HCT116 (cell line): ENCODE data around the gene COA7.

Experiments used
- ELF1 ChIP-seq: IDR thresholded peaks from 2 replicates; pipeline ENCODE4 v1.6.1; 2012; ENCODE audit warnings: low read depth, borderline replicate concordance
- EZH2 ChIP-seq: fragments of 200-600 bp; sonication (generic); IDR thresholded peaks from 2 replicates; pipeline ENCODE4 v1.6.1; 2017; ENCODE audit warnings: antibody characterized with exemption, mixed run types
- EZH2phosphoT487 ChIP-seq: fragments of 200-600 bp; IDR thresholded peaks from 2 replicates; pipeline ENCODE4 v1.6.1; 2018; ENCODE audit warnings: antibody characterized with exemption, borderline replicate concordance
- JUND ChIP-seq: IDR thresholded peaks from 2 replicates; pipeline ENCODE4 v1.6.1; 2012
- MAX ChIP-seq: IDR thresholded peaks from 2 replicates; pipeline ENCODE4 v1.6.1; 2012
- POLR2A ChIP-seq: IDR thresholded peaks from 2 replicates; pipeline ENCODE4 v1.7.0; 2011; ENCODE audit warnings: borderline replicate concordance; ENCODE audit not compliant: insufficient read depth, insufficient read length; ENCODE audit errors: extremely low read depth
- POLR2AphosphoS5 ChIP-seq: IDR thresholded peaks from 2 replicates; pipeline ENCODE4 v1.6.1; 2011; ENCODE audit warnings: mild to moderate bottlenecking, low read depth, low read length, moderate library complexity
- REST ChIP-seq: IDR thresholded peaks from 2 replicates; pipeline ENCODE4 v1.6.1; 2012; ENCODE audit warnings: low read depth
- SIN3A ChIP-seq: IDR thresholded peaks from 2 replicates; pipeline ENCODE4 v1.6.1; 2012; ENCODE audit warnings: low read depth
- SP1 ChIP-seq: IDR thresholded peaks from 2 replicates; pipeline ENCODE4 v1.6.1; 2012; ENCODE audit warnings: low read depth
- ZFX ChIP-seq: fragments of 450-650 bp; IDR thresholded peaks from 2 replicates; pipeline ENCODE4 v1.6.1; 2017
- ZNF274 ChIP-seq: fragments of 200-500 bp; sonication (Bioruptor generic); IDR thresholded peaks from 2 replicates; pipeline ENCODE4 v1.6.1; 2014; ENCODE audit warnings: mild to moderate bottlenecking, low read depth, low read length, inconsistent platforms
- TF ChIP-seq, protein P1 (sequence below), 3 experiments: fragments of 200-600 bp in 1 of 3; sonication (generic) in 1 of 3; IDR thresholded peaks in 2 of 3; conservative IDR thresholded peaks in 1 of 3; 2 replicates each; pipeline ENCODE4 v1.5.1; 2012 to 2017; ENCODE audit warnings: low read depth in 2 of 3, low read length in 2 of 3, antibody characterized with exemption in 1 of 3, borderline replicate concordance in 1 of 3, control low read depth in 1 of 3, mild to moderate bottlenecking in 1 of 3, mixed read lengths in 1 of 3, mixed run types in 1 of 3, moderate library complexity in 1 of 3; ENCODE audit not compliant: insufficient read depth in 1 of 3
- TF ChIP-seq, protein P2 (sequence below): IDR thresholded peaks from 2 replicates; pipeline ENCODE4 v1.6.1; 2011; ENCODE audit warnings: mild to moderate bottlenecking, low read length, moderate library complexity; ENCODE audit not compliant: insufficient replicate concordance; ENCODE audit errors: extremely low read depth

- TF ChIP-seq, protein P1, sequence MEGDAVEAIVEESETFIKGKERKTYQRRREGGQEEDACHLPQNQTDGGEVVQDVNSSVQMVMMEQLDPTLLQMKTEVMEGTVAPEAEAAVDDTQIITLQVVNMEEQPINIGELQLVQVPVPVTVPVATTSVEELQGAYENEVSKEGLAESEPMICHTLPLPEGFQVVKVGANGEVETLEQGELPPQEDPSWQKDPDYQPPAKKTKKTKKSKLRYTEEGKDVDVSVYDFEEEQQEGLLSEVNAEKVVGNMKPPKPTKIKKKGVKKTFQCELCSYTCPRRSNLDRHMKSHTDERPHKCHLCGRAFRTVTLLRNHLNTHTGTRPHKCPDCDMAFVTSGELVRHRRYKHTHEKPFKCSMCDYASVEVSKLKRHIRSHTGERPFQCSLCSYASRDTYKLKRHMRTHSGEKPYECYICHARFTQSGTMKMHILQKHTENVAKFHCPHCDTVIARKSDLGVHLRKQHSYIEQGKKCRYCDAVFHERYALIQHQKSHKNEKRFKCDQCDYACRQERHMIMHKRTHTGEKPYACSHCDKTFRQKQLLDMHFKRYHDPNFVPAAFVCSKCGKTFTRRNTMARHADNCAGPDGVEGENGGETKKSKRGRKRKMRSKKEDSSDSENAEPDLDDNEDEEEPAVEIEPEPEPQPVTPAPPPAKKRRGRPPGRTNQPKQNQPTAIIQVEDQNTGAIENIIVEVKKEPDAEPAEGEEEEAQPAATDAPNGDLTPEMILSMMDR (IDR thresholded peaks at IDR 0.05 in 2 of 3, conservative IDR thresholded peaks at IDR 0.05 in 1 of 3; ENCODE audit: borderline replicate concordance in 1 of 3, insufficient read depth in 1 of 3, low read depth in 2 of 3, low read length in 2 of 3): no peak
- no peak for TF ChIP-seq SIN3A
- TF ChIP-seq POLR2AphosphoS5: no peak
- TF ChIP-seq POLR2A: no peak
- no peak for TF ChIP-seq ZFX
- TF ChIP-seq EZH2: no peak
- TF ChIP-seq EZH2phosphoT487: no peak
- no peak for TF ChIP-seq MAX
- TF ChIP-seq SP1: no peak
- TF ChIP-seq JUND: no peak
- no peak for TF ChIP-seq ZNF274
- TF ChIP-seq, protein P2, sequence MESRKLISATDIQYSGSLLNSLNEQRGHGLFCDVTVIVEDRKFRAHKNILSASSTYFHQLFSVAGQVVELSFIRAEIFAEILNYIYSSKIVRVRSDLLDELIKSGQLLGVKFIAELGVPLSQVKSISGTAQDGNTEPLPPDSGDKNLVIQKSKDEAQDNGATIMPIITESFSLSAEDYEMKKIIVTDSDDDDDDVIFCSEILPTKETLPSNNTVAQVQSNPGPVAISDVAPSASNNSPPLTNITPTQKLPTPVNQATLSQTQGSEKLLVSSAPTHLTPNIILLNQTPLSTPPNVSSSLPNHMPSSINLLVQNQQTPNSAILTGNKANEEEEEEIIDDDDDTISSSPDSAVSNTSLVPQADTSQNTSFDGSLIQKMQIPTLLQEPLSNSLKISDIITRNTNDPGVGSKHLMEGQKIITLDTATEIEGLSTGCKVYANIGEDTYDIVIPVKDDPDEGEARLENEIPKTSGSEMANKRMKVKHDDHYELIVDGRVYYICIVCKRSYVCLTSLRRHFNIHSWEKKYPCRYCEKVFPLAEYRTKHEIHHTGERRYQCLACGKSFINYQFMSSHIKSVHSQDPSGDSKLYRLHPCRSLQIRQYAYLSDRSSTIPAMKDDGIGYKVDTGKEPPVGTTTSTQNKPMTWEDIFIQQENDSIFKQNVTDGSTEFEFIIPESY: no peak
- TF ChIP-seq REST: no peak
- TF ChIP-seq ELF1: no peak
These were observed 11.3 kb downstream of the COA7 start for GRCh38 chr1:52686830-52687229.
